RWPE2 (cell line): ENCODE measurements around the gene SCN3A.

Experiments
- ATAC-seq: fragments of 200-7000 bp; cut with Tn5 transposase; 3 replicates; pipeline ENCODE4 v1.9.1; 2021; ENCODE audit warnings: low read depth
- DNase-seq: peaks from one replicate; pipeline ENCODE4 v3.0.0-alpha.2; 2020; ENCODE audit warnings: low spot score
- H3K27ac ChIP-seq: fragments of 450-650 bp; 2 replicates; pipeline ENCODE4 v1.5.1; 2017; ENCODE audit warnings: mild to moderate bottlenecking; ENCODE audit not compliant: poor library complexity, severe bottlenecking
- H3K27me3 ChIP-seq: fragments of 250-450 bp; sonication (Bioruptor Pico); 2 replicates; pipeline ENCODE4 v1.5.1; 2021; ENCODE audit warnings: mild to moderate bottlenecking, moderate library complexity; ENCODE audit not compliant: insufficient read depth, poor library complexity, severe bottlenecking
- H3K36me3 ChIP-seq: fragments of 250-450 bp; sonication (Bioruptor Pico); 2 replicates; pipeline ENCODE4 v1.5.1; 2020; ENCODE audit warnings: low read depth, mild to moderate bottlenecking, moderate library complexity
- H3K4me1 ChIP-seq: fragments of 250-450 bp; sonication (Bioruptor Pico); 2 replicates; pipeline ENCODE4 v1.5.1; 2021; ENCODE audit warnings: mild to moderate bottlenecking, moderate library complexity; ENCODE audit not compliant: insufficient read depth, poor library complexity, severe bottlenecking
- H3K4me3 ChIP-seq: fragments of 250-450 bp; sonication (Bioruptor Pico); 2 replicates; pipeline ENCODE4 v1.5.1; 2021; ENCODE audit warnings: mild to moderate bottlenecking, moderate library complexity; ENCODE audit not compliant: severe bottlenecking
- H3K9me3 ChIP-seq: fragments of 250-450 bp; sonication (Bioruptor Pico); 2 replicates; pipeline ENCODE4 v1.5.1; 2021; ENCODE audit warnings: mild to moderate bottlenecking, moderate library complexity; ENCODE audit not compliant: severe bottlenecking
- TF ChIP-seq, protein P1 (sequence below): fragments of 450-650 bp; IDR thresholded peaks from one replicate; pipeline ENCODE4 v1.5.1; 2017; ENCODE audit warnings: mild to moderate bottlenecking, moderate library complexity; ENCODE audit not compliant: poor library complexity, severe bottlenecking

Gene SCN3A

GRCh38 chr2:165087933-165088901 is 115.6 kb downstream of the SCN3A start:
- H3K36me3 ChIP-seq = no peaks in the 10 kb centered on the region
- ATAC-seq = no peak
- TF ChIP-seq, protein P1, sequence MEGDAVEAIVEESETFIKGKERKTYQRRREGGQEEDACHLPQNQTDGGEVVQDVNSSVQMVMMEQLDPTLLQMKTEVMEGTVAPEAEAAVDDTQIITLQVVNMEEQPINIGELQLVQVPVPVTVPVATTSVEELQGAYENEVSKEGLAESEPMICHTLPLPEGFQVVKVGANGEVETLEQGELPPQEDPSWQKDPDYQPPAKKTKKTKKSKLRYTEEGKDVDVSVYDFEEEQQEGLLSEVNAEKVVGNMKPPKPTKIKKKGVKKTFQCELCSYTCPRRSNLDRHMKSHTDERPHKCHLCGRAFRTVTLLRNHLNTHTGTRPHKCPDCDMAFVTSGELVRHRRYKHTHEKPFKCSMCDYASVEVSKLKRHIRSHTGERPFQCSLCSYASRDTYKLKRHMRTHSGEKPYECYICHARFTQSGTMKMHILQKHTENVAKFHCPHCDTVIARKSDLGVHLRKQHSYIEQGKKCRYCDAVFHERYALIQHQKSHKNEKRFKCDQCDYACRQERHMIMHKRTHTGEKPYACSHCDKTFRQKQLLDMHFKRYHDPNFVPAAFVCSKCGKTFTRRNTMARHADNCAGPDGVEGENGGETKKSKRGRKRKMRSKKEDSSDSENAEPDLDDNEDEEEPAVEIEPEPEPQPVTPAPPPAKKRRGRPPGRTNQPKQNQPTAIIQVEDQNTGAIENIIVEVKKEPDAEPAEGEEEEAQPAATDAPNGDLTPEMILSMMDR = no peak

GRCh38 chr2:165086337-165086736 is 117.5 kb downstream of the SCN3A start:
- Histone ChIP-seq H3K9me3 (peaks cover 3% of the 10 kb centered on the region), H3K4me1 (no peaks in the 10 kb centered on the region), H3K27me3 (no peaks in the 10 kb centered on the region), H3K27ac (no peak overlapping the region), H3K36me3 (no peaks in the 10 kb centered on the region), H3K4me3 (no peak overlapping the region)
- DNase-seq (no peak), ATAC-seq (no peak)
- TF ChIP-seq, protein P1 = no peak

More at GRCh38 chr2:165087933-165088901, 115.6 kb downstream of the SCN3A start:
- Histone ChIP-seq H3K4me3 (no peak overlapping the region), H3K27me3 (no peaks in the 10 kb centered on the region), H3K27ac (no peak overlapping the region), H3K9me3 (no peaks in the 10 kb centered on the region), H3K4me1 (no peaks in the 10 kb centered on the region)
- DNase-seq = no peak

- no peak overlapping the region for H3K4me3 ChIP-seq
- peaks cover 3% of the 10 kb centered on the region for H3K9me3 ChIP-seq
- TF ChIP-seq, protein P1 = no peak
- no peaks in the 10 kb centered on the region for H3K4me1 ChIP-seq
- ATAC-seq (no peak), DNase-seq (no peak)
- H3K36me3 ChIP-seq = no peaks in the 10 kb centered on the region
- no peaks in the 10 kb centered on the region for H3K27me3 ChIP-seq
- H3K27ac ChIP-seq = no peak overlapping the region
Measured at GRCh38 chr2:165083326-165083725, 120.5 kb downstream of the SCN3A start.

DNA sequence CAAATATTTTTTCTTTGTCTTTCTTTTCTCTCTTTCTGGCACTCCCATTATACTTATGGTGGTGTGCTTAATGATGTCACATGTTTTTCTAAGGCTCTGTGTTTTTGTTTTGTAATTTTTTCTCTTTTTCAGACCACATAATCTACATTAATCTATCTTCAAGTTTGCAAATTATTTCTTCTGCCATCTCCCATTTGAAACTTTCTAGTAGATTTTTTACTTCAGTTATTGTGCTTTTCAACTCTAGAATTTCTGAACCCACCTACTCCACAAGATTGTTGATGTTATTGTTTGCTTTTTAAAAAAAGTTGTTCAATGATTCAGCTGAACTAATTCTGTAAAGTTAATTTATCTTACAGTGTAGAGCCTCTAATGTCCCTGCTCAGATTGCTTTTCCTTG is 121.4 kb downstream of the SCN3A start:
- Histone ChIP-seq H3K4me1 (no peaks in the 10 kb centered on the region), H3K4me3 (no peak overlapping the region), H3K36me3 (no peaks in the 10 kb centered on the region), H3K27me3 (no peaks in the 10 kb centered on the region), H3K27ac (no peak overlapping the region), H3K9me3 (peaks cover 3% of the 10 kb centered on the region)
- ATAC-seq (no peak), DNase-seq (no peak)
- TF ChIP-seq, protein P1 = no peak

DNA sequence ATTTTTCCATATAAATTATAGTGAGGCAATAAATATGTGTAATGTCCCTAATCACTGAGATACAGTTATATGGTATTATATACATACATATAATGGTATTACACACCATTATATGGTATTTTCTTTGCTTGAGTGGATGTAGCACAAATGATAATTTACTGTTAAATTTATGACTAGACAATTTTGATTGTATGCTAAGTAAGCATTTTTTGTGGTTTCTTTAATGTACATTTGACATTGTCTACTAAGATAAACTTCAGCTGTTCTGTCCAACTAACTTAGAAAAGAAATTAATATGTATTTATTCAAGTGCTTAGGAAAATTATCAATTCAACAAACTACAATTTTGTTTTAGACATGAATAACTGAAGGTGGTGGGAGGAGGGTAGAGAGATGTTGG is 122.6 kb downstream of the SCN3A start:
- ATAC-seq = no peak
- H3K4me3 ChIP-seq = no peak overlapping the region
- H3K36me3 ChIP-seq = no peaks in the 10 kb centered on the region

More for the DNA sequence above, 122.6 kb downstream of the SCN3A start:
- Histone ChIP-seq H3K9me3 (peaks cover 3% of the 10 kb centered on the region), H3K27me3 (no peaks in the 10 kb centered on the region), H3K4me1 (no peaks in the 10 kb centered on the region), H3K27ac (no peak overlapping the region)
- no peak for DNase-seq
- TF ChIP-seq, protein P1 = no peak
